ENCODE measurements around the gene SCYL2.

Gene SCYL2

DNA sequence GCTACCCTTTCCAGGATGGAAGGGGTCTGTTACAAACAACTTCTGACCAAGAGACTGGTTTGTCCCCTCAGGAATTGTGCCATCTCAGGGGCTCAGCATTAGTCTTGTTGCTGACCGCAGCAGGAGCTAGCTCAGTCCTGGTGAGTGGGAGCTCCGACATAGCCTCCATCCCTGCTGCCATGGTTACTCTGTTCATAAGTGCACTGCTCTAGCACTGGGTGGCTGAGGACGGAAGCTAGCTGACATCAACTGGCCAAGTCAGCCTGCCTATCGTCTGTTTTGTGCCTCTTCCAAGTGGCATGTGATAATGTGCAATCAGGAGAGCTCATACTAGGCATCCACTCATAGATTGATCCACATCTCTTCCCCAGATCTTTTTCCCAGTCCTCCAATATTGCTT is 97.3 kb downstream of the SCYL2 start:
- TF ChIP-seq, protein P1, sequence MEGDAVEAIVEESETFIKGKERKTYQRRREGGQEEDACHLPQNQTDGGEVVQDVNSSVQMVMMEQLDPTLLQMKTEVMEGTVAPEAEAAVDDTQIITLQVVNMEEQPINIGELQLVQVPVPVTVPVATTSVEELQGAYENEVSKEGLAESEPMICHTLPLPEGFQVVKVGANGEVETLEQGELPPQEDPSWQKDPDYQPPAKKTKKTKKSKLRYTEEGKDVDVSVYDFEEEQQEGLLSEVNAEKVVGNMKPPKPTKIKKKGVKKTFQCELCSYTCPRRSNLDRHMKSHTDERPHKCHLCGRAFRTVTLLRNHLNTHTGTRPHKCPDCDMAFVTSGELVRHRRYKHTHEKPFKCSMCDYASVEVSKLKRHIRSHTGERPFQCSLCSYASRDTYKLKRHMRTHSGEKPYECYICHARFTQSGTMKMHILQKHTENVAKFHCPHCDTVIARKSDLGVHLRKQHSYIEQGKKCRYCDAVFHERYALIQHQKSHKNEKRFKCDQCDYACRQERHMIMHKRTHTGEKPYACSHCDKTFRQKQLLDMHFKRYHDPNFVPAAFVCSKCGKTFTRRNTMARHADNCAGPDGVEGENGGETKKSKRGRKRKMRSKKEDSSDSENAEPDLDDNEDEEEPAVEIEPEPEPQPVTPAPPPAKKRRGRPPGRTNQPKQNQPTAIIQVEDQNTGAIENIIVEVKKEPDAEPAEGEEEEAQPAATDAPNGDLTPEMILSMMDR (IDR thresholded peaks at IDR 0.05; ENCODE audit: insufficient read depth, low read length, poor library complexity, severe bottlenecking), result no peak
- no peaks in the 10 kb centered on the region for H3K36me3 ChIP-seq (ENCODE audit: control insufficient read depth, insufficient read depth, low read length)
- no peaks in the 10 kb centered on the region for H3K27me3 ChIP-seq (replicated peaks; ENCODE audit: control insufficient read depth, insufficient read depth, low read length)
- no peak for DNase-seq (ENCODE audit: extremely low read depth, insufficient read length)
- no peak overlapping the region for H3K4me3 ChIP-seq (replicated peaks; ENCODE audit: low read depth, low read length)

GRCh38 chr12:100365411-100365810 is 98.4 kb downstream of the SCYL2 start:
- TF ChIP-seq, protein P1 (IDR thresholded peaks at IDR 0.05; ENCODE audit: insufficient read depth, low read length, poor library complexity, severe bottlenecking), result no peak
- Histone ChIP-seq H3K4me3 (replicated peaks; ENCODE audit: low read depth, low read length) (no peak overlapping the region), H3K27me3 (replicated peaks; ENCODE audit: control insufficient read depth, insufficient read depth, low read length) (no peaks in the 10 kb centered on the region), H3K36me3 (ENCODE audit: control insufficient read depth, insufficient read depth, low read length) (no peaks in the 10 kb centered on the region)
- DNase-seq (ENCODE audit: extremely low read depth, insufficient read length), result no peak

- Histone ChIP-seq H3K4me3 (replicated peaks; ENCODE audit: low read depth, low read length) (no peak overlapping the region), H3K36me3 (ENCODE audit: control insufficient read depth, insufficient read depth, low read length) (no peaks in the 10 kb centered on the region), H3K27me3 (replicated peaks; ENCODE audit: control insufficient read depth, insufficient read depth, low read length) (no peaks in the 10 kb centered on the region)
- TF ChIP-seq, protein P1 (IDR thresholded peaks at IDR 0.05; ENCODE audit: insufficient read depth, low read length, poor library complexity, severe bottlenecking), result no peak
- no peak for DNase-seq (ENCODE audit: extremely low read depth, insufficient read length)
These were observed 101.1 kb downstream of the SCYL2 start for GRCh38 chr12:100368066-100368465.

- DNase-seq (ENCODE audit: extremely low read depth, insufficient read length), result no peak
- Histone ChIP-seq H3K36me3 (ENCODE audit: control insufficient read depth, insufficient read depth, low read length) (no peaks in the 10 kb centered on the region), H3K27me3 (replicated peaks; ENCODE audit: control insufficient read depth, insufficient read depth, low read length) (no peaks in the 10 kb centered on the region), H3K4me3 (replicated peaks; ENCODE audit: low read depth, low read length) (no peak overlapping the region)
- TF ChIP-seq, protein P1 (IDR thresholded peaks at IDR 0.05; ENCODE audit: insufficient read depth, low read length, poor library complexity, severe bottlenecking), result no peak
These were observed 104.2 kb downstream of the SCYL2 start for GRCh38 chr12:100371146-100371545.

DNA sequence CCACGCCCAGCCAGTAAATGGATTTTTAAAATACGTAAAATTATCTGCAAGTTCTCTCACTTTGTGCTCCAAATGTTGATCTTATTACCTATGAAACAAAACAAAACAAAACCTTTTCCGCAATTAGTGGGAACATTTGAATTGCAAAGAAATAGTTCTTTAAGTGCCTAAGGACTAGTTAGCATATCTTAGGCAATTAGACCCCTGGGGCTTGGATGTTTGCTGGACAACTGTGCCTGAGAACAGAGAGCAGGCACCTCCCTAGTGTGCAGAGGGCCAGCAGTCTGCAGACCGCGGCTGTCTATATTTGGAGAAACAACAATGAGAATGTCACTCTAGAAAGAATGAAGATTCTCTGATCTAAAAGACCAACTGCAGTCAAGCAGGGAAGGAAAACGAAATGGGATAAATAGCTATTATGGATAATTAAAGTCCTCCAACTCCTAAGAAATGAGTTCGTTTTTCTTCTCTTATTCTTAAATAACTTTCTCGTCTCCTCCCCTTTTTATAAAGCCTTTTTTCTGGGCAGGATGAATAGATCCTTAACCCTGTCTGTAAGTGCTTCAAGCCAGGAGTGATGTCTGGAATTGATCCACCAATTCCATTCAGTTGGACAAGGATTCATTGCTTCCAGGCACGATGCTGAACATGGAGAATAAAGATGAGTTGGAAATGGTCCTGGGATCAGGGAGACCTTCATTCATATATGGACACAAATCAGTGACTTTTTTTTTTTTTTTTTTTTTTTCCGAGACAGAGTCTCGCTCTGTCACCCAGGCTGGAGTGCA is 106.1 kb downstream of the SCYL2 start:
- no peak for DNase-seq (ENCODE audit: extremely low read depth, insufficient read length)
- TF ChIP-seq, protein P1 (IDR thresholded peaks at IDR 0.05; ENCODE audit: insufficient read depth, low read length, poor library complexity, severe bottlenecking), result no peak
- H3K27me3 ChIP-seq (replicated peaks; ENCODE audit: control insufficient read depth, insufficient read depth, low read length), result no peaks in the 10 kb centered on the region

More for the DNA sequence above, 106.1 kb downstream of the SCYL2 start:
- H3K36me3 ChIP-seq (ENCODE audit: control insufficient read depth, insufficient read depth, low read length), result no peaks in the 10 kb centered on the region
- H3K4me3 ChIP-seq (replicated peaks; ENCODE audit: low read depth, low read length), result no peak overlapping the region
